HG02588 (cell line): ENCODE measurements around the gene LMTK3.

Source experiments
- ATAC-seq: cut with Tn5 transposase; IDR thresholded peaks from one replicate; pipeline ENCODE4 v1.9.1; 2021; ENCODE audit warnings: mild to moderate bottlenecking, moderate library complexity; ENCODE audit not compliant: unreplicated experiment

The LMTK3 gene

DNA sequence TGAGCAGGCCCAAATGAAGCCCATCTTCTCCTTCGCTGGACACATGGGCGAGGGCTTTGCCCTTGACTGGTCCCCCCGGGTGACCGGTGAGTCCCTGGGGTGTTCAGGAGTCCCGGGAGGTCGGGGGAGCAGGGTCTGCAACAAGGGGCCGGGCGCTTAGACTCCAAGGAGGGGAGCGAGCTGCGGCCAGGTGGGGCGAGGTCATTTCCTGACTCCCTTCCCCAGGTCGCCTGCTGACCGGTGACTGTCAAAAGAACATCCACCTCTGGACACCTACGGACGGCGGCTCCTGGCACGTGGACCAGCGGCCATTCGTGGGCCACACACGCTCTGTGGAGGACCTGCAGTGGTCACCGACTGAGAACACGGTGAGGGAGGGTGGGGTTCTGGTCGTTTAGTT is 61.2 kb downstream of the LMTK3 start:
- no peak for ATAC-seq

DNA sequence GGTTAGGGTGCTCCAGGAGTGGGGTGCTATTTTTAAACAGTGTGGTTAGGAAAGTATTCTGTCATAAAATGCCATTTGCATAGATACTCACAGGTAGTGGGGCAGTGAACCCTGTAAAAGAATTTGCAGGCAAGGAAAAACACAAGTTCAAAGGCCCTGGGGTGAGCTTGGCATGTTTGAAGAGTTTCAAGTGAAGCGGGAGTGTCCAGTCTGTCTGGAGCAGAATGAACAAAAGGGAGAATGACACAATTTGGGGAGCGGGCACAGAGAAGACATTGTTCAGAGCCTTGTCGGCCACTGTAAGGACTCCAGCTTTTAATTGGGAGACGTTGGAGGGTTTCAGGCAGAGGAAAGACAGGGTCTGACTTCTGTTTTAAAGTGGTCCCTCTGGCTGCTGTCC is 63.1 kb downstream of the LMTK3 start:
- ATAC-seq, result no peak

DNA sequence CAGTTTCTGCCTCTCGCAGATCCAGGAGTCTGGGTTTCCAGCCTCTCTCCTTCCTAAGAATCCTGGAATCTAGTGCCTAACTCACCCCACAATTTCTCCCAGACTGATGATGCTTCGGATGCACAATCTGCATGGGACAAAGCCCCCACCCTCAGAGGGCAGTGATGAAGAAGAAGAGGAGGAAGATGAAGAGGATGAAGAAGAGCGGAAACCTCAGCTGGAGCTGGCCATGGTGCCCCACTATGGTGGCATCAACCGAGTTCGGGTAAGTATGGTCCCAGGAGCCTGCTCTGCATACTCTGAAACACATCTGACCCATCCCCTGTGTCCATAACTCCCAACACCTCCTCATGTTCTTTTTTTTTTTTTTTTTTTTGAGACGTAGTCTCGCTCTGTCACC is 65.1 kb downstream of the LMTK3 start:
- ATAC-seq, result no peak

DNA sequence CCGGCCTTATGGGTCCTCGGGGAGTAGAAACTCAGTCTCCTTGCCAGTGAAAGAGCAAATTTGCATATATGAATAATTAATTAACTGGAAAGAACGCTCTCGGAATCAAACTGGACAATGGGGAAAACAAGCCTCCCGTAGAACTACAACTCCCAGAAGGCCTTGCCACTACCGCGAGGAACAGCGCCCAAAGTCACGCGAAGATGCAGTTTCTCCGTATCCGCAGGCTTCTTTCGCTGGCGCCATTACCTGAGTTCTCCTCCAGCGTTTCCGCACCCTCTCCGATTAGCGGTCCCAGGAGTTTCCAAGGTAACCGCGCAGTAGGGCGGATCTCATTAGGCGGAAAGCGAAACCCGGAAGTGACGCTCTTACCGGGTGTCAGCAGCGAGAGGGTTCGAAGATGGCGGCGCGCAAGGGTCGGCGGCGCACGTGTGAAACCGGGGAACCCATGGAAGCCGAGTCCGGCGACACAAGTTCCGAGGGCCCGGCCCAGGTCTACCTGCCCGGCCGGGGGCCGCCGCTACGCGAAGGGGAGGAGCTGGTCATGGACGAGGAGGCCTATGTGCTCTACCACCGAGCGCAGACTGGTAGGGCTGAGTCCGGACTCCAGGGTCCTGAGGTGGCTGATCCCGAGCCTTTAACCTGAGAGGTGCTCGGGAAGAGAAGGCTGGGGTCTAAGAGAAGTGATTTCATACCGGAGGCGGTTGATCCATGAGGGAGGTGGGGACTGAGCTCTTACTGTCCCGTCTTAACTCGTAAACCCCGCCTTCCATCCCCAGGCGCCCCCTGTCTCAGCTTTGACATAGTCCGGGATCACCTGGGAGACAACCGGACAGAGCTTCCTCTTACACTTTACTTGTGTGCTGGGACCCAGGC is 65.8 kb downstream of the LMTK3 start, which contains the start of gene GRWD1:
Gene GRWD1 (plus strand): TSS at position 378 of the 876 bp plus-strand sequence. CDS start 23 bp downstream, at position 401.
- peak; percentile 68 for ATAC-seq

DNA sequence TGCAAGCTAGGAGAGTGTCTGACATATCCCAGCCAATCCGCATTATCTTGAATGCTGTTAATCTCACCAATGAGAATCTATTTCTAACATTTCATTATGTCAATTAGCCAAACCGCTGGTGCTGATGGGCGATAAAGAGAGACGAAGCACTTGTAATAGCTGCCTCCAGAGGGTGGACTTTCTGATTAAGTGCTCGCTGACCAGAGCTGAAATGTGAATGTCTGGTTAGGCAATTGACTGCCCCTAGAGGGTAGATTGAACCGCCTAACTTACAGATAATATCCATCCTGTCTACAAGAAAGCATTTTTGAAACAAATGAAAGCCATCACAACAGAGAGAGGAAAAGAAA is 66.4 kb downstream of the LMTK3 start:
- ATAC-seq, result no peak

DNA sequence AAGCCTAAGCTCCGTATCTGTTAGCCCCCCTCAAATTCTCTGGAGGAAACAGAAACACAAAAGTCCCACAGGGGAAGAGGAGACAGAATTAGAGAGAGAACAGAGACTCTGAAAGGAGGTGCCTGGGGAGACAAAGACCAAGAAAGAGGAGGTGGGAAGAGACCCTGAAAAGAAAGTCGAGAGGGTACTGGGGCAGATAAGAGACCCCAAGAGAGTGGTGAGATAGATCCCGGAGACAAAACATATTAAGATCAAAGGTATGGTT is 66.8 kb downstream of the LMTK3 start:
- ATAC-seq, result no peak

DNA sequence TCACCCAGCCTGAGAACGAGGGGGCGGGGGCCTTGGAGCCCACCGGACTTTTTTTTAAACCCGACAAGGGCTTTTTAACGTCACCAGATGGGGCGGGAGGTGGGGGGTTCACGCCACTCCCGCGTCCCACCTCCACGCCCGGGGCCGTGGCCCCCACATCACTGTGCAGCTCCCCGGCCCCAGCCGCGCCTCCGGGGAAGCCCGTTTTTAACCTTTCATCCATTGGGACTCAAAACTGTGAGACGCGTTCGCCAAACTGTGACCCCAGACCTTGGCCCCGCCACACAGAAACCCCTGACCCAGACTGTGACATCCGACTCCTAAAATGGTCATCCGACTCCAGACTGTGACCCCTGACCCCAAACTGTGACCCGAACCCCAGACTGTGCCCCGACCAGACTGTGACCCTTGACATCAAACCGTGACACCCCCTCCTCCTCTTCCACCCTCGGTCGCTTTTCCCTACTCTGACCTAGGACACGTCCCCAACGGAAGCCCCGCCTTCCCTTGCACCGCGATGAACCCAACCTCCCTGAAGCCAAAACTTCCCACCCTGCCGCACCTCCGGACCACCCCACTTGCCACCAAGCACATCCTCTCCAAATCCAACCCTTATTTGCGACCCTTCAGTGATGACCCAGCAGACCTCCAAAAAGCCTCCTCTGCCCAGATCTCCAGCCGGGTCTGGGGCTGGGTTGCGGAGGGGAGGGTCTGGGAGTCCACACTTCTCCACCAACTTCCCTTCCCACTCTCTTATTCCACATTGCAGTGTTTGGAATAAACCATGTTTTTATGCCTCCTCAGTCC is 67.3 kb downstream of the LMTK3 start:
- no peak for ATAC-seq

DNA sequence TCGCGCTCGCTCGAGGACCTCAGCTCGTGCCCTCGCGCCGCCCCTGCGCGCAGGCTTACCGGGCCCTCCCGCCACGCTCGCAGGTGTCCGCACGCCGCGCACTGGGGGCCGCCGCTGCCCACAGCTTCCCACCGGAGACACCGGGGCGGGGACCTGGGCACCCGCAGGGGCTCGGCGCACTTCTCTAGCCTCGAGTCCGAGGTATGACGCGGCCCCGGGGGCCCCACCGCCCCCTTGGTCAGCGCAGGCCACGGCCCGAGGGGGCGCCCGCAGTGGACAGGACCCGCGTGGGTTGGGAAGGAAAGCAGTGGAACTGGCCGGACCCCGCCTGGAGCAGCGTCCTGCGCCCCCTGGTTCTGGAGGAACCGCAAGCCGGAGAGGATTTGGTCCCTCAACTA is 67.9 kb downstream of the LMTK3 start:
- ATAC-seq, result no peak

DNA sequence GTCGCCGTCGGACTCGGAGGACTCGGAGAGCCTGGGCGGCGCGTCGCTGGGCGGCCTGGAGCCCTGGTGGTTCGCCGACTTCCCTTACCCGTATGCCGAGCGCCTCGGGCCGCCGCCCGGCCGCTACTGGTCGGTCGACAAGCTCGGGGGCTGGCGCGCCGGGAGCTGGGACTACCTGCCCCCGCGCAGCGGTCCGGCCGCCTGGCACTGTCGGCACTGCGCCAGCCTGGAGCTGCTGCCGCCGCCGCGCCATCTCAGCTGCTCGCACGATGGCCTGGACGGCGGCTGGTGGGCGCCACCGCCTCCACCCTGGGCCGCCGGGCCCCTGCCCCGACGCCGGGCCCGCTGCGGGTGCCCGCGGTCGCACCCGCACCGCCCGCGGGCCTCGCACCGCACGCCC is 68.4 kb downstream of the LMTK3 start:
- ATAC-seq, result no peak

DNA sequence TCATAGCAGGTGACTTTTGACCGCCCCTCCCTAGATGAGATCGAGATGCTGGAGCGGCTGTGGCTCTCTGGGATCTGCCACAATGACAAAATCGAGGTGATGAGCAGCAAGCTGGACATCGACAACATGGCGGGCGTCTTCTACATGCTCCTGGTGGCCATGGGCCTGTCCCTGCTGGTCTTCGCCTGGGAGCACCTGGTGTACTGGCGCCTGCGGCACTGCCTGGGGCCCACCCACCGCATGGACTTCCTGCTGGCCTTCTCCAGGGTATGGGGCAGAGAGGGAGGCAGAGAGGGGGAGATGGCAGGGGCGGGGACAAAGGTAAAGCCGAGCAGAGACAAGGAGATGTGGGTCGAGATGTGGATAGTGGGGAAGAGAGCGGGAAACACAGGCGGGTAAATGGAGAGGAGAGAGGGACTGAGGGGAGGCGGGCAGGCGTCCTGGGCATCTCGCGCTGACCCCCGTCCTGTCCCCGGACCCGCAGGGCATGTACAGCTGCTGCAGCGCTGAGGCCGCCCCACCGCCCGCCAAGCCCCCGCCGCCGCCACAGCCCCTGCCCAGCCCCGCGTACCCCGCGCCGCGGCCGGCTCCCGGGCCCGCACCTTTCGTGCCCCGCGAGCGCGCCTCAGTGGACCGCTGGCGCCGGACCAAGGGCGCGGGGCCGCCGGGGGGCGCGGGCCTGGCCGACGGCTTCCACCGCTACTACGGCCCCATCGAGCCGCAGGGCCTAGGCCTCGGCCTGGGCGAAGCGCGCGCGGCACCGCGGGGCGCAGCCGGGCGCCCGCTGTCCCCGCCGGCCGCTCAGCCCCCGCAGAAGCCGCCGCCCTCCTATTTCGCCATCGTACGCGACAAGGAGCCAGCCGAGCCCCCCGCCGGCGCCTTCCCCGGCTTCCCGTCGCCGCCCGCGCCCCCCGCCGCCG is 69.3 kb downstream of the LMTK3 start:
- ATAC-seq, result no peak

DNA sequence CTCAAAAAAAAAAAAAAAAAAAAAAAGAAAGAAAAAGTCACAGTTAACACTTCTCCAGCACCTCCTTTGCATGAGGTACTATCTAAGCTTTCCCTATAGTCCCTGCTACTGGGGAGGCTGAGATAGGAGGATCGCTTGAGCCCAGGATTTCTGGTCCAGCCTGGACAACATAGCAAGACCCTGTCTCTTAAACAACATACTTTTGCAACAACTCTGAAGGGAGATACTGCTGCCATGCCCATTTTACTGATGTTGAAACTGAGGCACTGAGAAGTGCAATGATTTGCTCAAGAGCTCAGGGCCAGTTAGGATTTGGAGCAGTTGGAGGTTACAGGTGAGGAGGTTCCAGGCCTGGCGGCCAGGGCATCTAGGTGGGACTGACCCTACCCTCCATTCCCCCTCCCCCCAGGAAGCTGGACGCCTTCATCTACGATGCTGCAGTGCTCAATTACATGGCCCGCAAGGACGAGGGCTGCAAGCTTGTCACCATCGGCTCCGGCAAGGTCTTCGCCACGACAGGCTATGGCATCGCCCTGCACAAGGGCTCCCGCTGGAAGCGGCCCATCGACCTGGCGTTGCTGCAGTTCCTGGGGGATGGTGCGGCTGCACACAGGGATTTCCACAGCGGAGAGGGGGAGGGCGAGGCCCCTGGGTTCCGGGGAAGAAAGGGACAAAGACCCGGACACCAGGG is 70.1 kb downstream of the LMTK3 start:
- ATAC-seq, result no peak

DNA sequence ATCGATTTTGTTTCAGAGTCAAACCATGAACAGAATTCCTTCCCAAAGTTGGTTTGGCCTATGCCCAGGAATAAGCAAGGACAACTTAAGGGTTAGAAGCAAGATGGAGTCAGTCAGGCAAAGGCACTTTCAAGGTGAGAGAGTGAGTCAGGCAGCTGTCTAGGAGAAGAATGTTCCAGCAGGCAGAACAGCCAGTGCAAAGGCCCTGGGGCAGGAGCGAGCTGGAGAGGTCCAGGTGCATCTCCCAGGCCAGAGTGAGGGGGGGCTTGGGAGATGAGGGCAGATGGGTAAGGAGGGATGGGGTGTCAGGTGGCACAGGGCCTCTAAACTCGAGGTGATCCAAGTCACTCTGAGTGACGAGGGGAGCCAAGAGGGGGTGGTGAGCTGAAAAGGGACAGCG is 75.0 kb downstream of the LMTK3 start:
- ATAC-seq, result no peak
